OCI-LY1 (cell line): Measurements from ENCODE around the gene PRKG2.

Experiments
- EZH2 ChIP-seq: fragments of 200-600 bp; sonication (generic), shearing (Covaris generic); IDR thresholded peaks from 2 replicates; pipeline ENCODE4 v1.8.0; 2017; ENCODE audit warnings: borderline replicate concordance, mixed run types, mild to moderate bottlenecking, antibody characterized with exemption, low read length, moderate library complexity, mixed read lengths
- TF ChIP-seq, protein P1 (sequence below): fragments of 200-600 bp; sonication (generic), shearing (Covaris generic); IDR thresholded peaks from 2 replicates; pipeline ENCODE4 v1.5.1; 2017; ENCODE audit warnings: mild to moderate bottlenecking, antibody characterized with exemption, low read length, moderate library complexity, mixed read lengths

DNA sequence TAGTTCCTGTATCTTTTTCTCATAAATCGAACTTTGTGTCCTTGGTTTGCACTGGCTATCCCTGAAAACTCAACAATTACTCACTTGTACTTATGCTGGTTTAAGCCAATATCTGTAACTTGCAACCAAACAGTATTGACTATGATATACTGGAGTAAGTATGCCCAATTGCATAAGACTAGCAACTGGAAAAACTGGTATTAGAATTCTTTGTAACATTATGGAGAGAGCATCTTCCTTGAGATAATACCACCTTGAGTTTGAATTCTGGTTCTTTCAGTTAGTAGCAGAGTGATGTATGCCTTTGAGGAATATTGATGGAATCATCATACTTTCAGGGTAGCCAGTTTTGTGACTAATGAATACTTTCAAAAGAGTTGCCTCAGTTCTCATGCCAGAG, 156.4 kb downstream of the PRKG2 start:
- TF ChIP-seq, protein P1, sequence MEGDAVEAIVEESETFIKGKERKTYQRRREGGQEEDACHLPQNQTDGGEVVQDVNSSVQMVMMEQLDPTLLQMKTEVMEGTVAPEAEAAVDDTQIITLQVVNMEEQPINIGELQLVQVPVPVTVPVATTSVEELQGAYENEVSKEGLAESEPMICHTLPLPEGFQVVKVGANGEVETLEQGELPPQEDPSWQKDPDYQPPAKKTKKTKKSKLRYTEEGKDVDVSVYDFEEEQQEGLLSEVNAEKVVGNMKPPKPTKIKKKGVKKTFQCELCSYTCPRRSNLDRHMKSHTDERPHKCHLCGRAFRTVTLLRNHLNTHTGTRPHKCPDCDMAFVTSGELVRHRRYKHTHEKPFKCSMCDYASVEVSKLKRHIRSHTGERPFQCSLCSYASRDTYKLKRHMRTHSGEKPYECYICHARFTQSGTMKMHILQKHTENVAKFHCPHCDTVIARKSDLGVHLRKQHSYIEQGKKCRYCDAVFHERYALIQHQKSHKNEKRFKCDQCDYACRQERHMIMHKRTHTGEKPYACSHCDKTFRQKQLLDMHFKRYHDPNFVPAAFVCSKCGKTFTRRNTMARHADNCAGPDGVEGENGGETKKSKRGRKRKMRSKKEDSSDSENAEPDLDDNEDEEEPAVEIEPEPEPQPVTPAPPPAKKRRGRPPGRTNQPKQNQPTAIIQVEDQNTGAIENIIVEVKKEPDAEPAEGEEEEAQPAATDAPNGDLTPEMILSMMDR = no peak
- no peak for TF ChIP-seq EZH2
